Upper lobe of left lung (tissue), 4 donors: ENCODE results near the gene S1PR3.

ENCODE experiments used
- CTCF ChIP-seq, 6 experiments: fragments of 450-650 bp in 4 of 6; fragments of 200-600 bp in 2 of 6; sonication (generic) in 2 of 6; IDR thresholded peaks; one replicate each; pipeline ENCODE4 v1.5.1; 2016 to 2019; ENCODE audit warnings: antibody characterized with exemption in 6 of 6
- EP300 ChIP-seq, 4 donors: sonication (generic); formaldehyde crosslinking; IDR thresholded peaks; one replicate each; pipeline ENCODE4 v1.5.1; 2017; ENCODE audit warnings: antibody characterized with exemption in 4 of 4, control low read depth in 2 of 4
- POLR2A ChIP-seq, 4 donors: fragments of 450-650 bp; IDR thresholded peaks; one replicate each; pipeline ENCODE4 v1.5.1; 2016 to 2017; ENCODE audit warnings: antibody characterized with exemption in 4 of 4, mild to moderate bottlenecking in 2 of 4
- POLR2AphosphoS5 ChIP-seq, 2 donors: sonication (generic); formaldehyde crosslinking; IDR thresholded peaks; one replicate each; pipeline ENCODE4 v1.5.1; 2017; ENCODE audit warnings: antibody characterized with exemption in 2 of 2

- no peak for TF ChIP-seq CTCF (IDR thresholded peaks at IDR 0.05)
- no peak for TF ChIP-seq POLR2A (IDR thresholded peaks at IDR 0.05)
- no peak for TF ChIP-seq POLR2AphosphoS5 (IDR thresholded peaks at IDR 0.05)
- TF ChIP-seq EP300 (IDR thresholded peaks at IDR 0.05), result no peak
These were observed 39.1 kb upstream of the S1PR3 start for GRCh38 chr9:88952086-88952615.
